GM21619 (cell line): ENCODE results near the gene LYAR.

Experiments
- ATAC-seq: cut with Tn5 transposase; IDR thresholded peaks from one replicate; pipeline ENCODE4 v1.9.1; 2021; ENCODE audit not compliant: unreplicated experiment

LYAR gene

DNA sequence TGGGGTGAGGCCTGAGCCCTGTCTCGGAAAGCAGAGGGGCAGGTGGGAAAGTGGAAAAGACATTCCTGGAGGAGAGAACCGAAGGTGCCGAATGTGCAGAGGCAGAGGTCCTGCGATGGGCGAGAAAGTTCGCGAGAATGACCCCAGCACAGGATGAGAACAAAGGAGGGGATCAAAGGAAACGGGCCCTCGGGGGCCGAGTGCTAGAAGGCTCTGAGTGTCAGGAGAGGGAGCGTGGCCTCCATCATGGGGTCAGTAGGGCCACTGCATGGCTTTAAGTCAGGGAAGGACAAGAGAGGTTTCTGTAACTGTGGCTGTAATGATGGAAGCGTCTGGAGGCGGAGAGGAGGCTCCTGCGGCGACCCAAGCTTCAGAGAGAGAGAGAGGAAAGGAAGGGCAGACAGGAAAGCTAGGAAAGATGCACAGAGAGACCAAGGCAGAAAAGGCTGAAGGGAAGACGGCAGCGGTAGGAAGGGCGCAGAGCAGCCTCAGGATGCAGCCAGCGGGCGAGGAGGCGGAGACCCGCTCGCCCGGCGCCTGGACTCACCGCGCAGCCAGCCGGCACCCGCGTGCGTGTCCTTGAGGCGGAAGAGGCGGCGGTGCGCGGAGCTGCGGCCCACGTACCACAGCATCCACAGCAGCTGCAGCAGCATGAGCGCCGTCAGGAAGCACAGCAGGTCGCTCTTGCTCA is 63.9 kb downstream of the LYAR start:
- no peak for ATAC-seq
